Measurements from ENCODE around the gene UBE2N.
A peak's percentile ranks its signal among the peaks of the same experiment; 100 is the strongest.

UBE2N gene, protein sequence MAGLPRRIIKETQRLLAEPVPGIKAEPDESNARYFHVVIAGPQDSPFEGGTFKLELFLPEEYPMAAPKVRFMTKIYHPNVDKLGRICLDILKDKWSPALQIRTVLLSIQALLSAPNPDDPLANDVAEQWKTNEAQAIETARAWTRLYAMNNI

DNA sequence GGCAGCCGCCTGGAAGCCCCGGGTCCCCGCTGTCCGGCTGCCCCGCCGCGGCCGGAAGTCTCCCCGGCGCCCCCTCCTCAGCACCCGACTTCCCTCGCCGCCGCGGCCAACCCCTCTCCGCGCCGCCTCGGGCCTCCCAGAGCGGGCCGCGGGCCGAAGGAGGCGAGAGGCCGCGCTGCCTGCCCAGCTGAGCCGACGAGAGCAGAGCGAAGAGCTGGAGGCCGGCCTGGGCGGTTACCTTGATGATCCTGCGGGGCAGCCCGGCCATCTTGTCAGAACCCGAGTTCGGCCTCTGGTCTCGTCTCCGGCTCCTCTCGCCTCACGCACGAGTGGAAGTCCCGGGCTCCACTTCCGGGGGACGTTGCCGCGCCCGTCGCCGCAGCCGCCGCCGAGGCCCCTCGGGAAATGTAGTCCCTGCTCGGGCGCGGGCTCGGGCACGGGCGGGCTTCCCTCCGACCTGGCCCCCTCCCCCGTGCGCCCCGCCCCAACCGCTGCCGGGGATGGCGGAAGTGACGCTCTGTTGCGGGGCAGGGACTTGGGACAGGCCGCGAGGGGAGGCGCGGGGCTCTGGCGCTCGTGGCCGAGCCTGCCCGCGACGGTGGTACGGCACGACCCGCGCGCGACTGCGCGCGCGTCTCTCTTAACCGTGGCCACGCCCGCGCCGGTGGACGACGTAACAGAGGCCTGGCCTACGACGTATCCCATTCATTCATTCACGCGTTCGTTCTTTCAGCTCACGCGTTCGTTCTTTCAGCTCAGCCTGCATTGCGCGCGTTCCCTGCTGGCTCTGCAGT is at the start of gene UBE2N:
Gene UBE2N (minus strand): TSS at position 331 of the 794 bp plus-strand sequence. CDS start 63 bp downstream, at position 268.
- DNase-seq (ENCODE audit: low read depth) = peak; percentile 91

DNA sequence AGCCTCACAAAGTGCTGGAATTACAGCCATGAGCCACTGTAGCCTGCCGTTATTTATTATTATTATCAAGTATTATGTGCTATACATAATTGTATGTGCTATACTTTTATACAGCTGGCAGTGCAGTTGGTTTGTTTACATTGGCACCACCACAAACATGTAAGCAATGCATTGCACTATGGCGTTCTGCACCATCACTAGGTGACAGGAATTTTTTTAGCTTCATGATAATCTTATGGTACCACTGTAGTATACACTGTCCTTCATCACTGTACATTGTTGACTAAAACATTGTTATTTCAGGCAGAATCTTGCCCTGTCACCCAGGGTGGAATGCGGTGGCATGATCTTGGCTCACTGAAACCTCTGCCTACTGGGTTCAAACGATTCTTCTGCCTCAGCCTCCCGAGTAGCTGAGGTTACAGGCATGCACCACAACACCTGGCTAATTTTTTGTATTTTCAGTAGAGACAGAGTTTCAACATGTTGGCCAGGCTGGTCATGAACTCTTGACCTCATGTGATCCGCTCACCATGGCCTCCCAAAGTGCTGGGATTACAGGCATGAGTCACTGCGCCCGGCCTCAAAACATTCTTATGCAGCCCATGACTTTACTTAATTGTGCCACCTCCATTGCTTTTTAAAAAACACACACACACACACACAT is 42.7 kb upstream of the UBE2N start:
- peak; percentile 83 for DNase-seq (ENCODE audit: low read depth)

GRCh38 chr12:93483151-93483807 is 41.5 kb upstream of the UBE2N start:
- DNase-seq (ENCODE audit: low read depth) = peak; percentile 32

GRCh38 chr12:93482721-93483120 is 41.0 kb upstream of the UBE2N start:
- no peak for DNase-seq (ENCODE audit: low read depth)

DNA sequence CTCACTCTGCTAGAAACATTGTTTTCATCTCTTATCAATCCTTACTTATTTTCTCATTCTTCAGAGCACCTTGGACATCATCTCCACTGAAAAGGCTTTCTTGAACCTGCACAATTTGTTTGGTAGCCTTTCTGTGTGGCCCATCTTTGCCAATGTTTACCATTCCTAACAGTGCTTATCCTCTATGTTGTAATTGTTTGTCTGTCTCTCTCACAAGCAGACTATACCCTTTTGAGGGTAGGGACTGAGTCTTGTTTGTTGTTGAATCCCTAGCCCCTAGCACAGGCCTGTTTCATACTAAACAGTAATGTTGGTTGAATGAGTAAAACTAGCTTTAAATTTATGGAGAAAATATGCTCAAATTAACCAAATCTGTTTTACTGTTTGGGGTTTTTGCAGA is 34.8 kb upstream of the UBE2N start:
- DNase-seq (ENCODE audit: low read depth) = no peak

- no peak for DNase-seq (ENCODE audit: low read depth)
Observed at GRCh38 chr12:93469386-93469785, 27.6 kb upstream of the UBE2N start.

GRCh38 chr12:93468008-93468371 is 26.2 kb upstream of the UBE2N start:
- no peak for DNase-seq (ENCODE audit: low read depth)

DNA sequence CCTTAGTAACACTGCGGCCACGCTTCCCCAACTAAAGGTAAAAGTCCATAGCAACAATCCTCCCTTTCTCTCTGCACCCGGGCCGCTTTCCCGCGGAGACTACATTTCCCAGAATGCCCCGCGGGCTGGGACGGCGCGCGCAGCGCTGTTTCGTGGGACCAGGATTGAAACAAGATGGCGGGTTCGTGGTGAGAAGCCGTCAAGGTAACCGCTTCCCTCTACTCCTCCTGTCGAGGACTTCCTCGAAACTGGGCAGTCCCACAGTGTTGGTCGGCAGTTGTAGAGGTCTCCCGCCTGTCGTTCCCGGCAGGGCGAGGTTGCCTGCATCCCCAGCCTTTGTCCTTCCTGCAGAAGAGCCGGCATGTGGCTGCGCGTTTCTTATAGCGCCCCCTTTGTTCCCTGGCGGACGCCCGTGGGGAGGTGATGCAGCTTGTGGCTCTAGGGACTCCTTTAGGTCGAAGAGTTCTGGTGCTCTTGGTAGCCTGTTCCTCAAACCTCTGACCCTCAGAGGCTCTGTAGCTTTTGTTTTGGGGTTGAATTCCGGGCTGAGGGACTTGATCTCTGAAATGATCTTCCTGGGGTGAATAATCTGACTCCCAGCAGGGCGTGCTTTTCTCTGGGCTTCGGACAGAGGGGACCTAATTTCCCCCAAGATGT is 25.7 kb upstream of the UBE2N start, which contains the start of gene MRPL42:
Gene MRPL42 (plus strand): TSS at position 164 of the 657 bp plus-strand sequence. CDS start 1,772 bp downstream, outside the sequence.
- DNase-seq (ENCODE audit: low read depth) = peak; percentile 80

- DNase-seq (ENCODE audit: low read depth) = no peak
Observed at GRCh38 chr12:93466625-93467350, 25.0 kb upstream of the UBE2N start.

DNA sequence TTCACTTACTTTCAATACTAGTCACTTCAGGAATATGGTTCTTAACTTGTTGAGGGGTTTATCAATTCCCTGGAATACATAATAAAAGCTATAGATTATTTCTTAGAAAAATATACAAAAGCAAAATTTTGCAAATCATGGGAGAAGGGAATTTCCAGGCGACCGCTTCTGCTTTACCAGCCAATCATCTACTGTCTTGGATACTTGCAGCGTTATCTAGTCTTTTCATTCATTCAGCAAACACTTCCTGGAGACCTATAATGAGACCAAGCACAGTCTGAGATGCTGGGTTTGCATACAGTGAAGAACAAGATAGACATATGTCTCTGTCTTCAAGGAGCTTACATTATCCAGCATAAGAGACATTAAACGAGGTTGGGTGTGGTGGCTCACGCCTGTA is 24.1 kb upstream of the UBE2N start:
- no peak for DNase-seq (ENCODE audit: low read depth)

- no peak for DNase-seq (ENCODE audit: low read depth)
Observed at GRCh38 chr12:93461503-93461902, 19.8 kb upstream of the UBE2N start.

- no peak for DNase-seq (ENCODE audit: low read depth)
Observed at GRCh38 chr12:93460902-93461301, 19.2 kb upstream of the UBE2N start.

- DNase-seq (ENCODE audit: low read depth) = no peak
Observed at GRCh38 chr12:93460003-93460402, 18.3 kb upstream of the UBE2N start.

GRCh38 chr12:93459097-93459496 is 17.4 kb upstream of the UBE2N start:
- DNase-seq (ENCODE audit: low read depth) = no peak

- no peak for DNase-seq (ENCODE audit: low read depth)
Observed at GRCh38 chr12:93456077-93456476, 14.3 kb upstream of the UBE2N start.

- peak; percentile 57 for DNase-seq (ENCODE audit: low read depth)
Observed at GRCh38 chr12:93453633-93454032, 11.9 kb upstream of the UBE2N start.

DNA sequence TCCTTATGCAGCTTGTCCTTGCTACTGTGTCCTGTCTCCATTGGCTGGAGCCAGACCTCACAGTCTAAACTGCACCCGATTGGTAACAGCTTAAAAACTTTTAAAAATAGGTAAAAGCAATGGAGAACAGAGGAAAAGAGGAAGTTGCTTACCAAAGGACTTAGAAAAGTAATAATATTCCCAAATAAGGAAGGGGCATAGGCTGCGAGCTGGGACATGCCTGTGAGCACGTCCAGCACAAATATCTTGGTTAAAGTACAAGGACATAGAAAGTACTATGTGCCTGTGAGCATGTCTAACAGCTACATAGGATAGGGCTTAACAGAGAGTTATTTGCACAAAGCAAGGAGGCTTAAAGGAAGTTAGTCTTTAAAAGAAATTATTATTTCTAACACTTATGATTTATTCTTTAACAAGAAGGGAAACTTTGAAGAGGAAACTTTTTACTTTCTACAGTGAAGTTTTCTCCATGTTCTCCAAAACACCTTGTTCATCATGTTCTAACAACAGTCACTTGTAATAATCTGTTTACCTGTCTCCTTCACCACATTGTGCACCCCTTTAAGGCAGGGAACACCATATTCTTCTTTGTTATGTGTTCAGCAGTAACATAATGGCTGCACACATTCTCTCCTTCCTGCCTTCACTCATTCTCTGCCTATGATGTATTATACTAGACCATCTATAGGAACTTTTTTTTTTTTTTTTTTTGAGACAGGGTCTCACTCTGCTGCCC is 9.8 kb upstream of the UBE2N start:
- DNase-seq (ENCODE audit: low read depth) = no peak

GRCh38 chr12:93449277-93449676 is 7.5 kb upstream of the UBE2N start:
- DNase-seq (ENCODE audit: low read depth) = no peak

DNA sequence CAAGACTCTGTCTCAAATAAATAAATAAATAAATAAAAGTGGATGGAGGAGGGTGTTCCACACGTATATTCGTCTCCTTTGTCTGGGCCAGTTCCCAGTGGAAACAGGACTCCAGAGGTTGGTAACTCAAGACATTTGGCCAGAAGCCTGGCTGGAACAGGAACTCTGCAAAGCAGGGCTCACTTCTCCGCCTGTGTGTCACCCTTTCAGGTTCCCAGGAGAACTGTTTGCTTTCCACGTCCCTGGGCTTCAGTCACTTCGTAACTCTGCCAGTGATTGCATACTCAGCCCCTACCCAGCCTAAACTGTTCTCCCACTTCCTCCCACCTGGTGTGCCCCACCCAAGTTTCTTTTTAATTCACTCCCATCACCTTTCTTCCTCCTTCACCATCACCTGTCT is 7.0 kb upstream of the UBE2N start:
- DNase-seq (ENCODE audit: low read depth) = no peak

DNA sequence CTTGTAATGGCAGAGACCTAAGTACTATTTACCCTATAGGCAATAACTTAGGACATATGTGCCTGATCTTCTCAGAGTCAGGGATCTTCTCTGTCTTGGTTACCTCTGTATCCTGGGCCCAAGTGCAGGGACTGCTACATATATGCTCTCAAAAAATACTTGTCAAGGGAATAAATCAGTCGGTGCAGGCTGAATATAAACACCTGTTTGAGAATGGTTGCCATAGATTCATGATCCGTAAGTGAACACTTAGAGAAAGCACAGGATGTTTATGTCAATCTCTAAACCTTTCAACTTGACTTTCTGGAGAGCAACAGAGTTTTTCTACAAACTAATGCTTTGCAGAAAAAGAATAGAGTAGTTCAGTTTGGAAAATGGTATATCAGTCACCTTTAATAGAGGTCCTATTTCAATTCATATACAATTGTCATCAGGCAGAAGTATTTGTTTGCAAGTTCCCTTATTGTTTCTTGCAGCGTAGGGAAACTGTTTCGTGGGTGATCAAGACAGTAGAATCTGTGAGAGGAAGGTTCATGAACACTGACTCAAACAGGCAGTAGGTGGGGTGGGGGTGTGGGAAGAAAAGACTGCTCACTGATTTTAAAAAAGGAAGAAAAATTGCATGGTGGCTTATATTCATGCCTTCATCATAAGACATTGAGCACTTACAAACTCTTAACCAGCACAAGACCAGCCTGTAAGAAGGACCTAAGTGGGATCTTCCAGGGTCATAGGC is 6.0 kb upstream of the UBE2N start:
- DNase-seq (ENCODE audit: low read depth) = no peak

All from amniotic epithelial cell (primary cell).